Stimulated activated CD8-positive, alpha-beta memory T cell treated with anti-CD3 and anti-CD28 coated beads, Interleukin-7, amount 100 ng/mL, for 48 hours (primary cell): Measurements from ENCODE around the gene NAA80.
A peak's percentile ranks its signal among the peaks of the same experiment; 100 is the strongest.

Experiments
- DNase-seq, 2 donors: peaks; one replicate each; pipeline ENCODE4 v3.0.0-alpha.2; 2020; ENCODE audit warnings: low read depth in 1 of 2; ENCODE audit errors: extremely low read depth in 1 of 2

The NAA80 gene

GRCh38 chr3:50298836-50299637 lies at the start of gene NAA80, which contains the start of gene HYAL3:
Gene NAA80 (minus strand): TSS chr3:50299405. CDS start chr3:50297463, 1,942 bp downstream.
Gene HYAL3 (minus strand): TSS chr3:50299405. CDS start chr3:50295602, 3,803 bp downstream.
- peak; percentile 98 for DNase-seq

DNA sequence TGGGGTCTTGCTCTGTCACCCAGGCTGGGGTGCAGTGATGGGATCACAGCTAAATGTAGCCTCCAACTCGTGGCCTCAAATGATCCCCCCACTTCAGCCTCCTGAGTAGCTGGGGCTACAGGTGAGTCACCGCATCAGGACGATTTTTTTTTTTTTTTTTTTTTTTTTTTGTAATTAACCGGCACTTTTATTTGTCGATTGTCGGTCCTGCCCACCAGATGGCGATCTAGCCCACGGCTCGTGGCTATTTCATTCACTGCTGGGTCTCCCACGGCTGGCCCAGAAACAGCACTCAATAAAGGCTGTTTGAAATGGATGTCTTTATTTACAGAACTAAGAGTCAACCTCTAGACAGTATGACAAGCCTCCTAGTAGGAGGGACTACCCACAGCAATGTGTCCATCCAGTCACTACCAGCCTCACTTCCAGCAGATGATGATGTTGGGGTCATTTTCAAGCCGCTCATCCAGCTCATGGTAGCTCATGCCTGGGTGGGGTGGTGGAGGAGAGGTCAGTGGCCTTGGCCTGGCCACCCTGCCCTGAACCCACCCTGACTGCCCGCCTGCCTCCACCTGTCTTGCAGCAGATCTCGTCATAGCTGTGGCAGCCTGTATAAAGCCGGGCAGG lies 48.1 kb upstream of the NAA80 start:
- DNase-seq = peak in 1 of 2 donors; percentile 61

GRCh38 chr3:50345586-50346234 lies 46.5 kb upstream of the NAA80 start, which contains the start of gene ZMYND10:
Gene ZMYND10 (minus strand): TSS chr3:50345732. CDS start chr3:50345579, 153 bp downstream.
- peak; percentile 52 for DNase-seq

- no peak for DNase-seq
These were observed 45.8 kb upstream of the NAA80 start for GRCh38 chr3:50345008-50345407.

- no peak for DNase-seq
These were observed 43.8 kb upstream of the NAA80 start for GRCh38 chr3:50342813-50343633.

DNA sequence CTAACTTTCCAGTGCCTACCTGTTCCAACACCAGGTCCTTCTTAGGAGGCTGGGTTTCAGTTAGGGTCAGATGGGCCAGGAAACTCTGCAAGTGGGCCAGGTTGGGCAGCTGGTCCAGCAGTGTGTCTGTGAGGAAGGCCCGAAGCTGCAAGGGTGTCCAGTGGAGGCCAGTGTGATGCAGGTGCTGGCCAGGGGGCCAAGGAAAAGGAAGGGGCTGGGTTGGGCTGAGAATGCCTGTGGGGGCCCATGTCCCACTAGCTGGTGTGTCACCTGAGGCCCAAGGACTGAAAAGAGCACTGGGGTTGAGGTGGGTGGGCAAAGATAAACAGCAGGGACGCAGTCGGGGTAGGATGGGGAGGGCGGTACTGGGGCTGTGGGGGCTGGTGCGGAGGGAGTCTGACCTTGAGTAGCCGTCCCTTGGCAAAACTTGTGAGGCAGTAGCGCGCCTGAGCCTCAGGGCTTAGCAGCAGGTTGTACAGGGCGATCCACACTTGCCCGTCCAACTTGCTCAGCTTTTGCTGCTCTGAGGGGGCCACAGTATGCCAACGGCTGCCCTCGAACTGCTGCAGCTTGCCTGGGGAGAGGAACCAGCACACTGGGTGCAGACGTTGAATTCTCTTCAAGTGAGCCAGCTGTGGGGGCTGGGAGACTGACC lies 42.9 kb upstream of the NAA80 start:
- DNase-seq = no peak

DNA sequence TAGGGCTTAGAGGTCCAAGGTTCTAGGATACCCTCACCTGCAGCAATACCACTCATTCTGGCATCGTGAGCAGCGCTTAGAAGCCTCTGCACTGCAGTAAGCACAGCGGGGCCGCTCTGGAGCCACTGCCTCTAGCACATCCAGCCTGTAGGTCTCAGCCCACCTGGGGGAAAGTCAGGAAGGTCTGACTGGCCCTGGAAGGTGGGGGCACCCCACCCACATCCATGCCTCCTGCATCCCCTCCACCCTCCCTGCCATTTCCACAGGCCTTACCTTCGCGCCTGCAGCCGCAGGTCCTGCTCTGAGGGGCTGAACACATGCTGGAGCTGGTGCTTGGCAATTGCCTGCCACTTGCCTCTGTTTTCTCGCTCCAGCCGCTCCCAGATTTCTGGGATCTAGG lies 42.3 kb upstream of the NAA80 start:
- DNase-seq = no peak

GRCh38 chr3:50340448-50341329 lies 41.5 kb upstream of the NAA80 start, which contains the start of gene RASSF1:
Gene RASSF1 (minus strand): TSS chr3:50340836. CDS start chr3:50340805, 31 bp downstream.
- peak; percentile 67 to 71 for DNase-seq

DNA sequence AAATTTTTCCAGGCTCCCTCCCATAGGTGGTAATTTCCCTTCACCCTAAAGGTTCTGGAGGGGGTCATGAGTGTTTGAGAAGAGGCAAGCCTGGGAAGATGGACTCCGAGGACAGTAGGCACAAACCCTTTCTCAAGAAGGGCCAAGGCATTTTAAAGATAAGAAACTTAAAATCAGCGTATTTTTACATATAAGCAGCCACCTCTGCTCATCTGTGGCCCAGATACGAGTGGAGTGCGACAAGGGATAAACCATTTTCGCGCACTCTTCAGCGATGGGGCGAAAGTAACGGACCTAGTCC lies 40.9 kb upstream of the NAA80 start:
- DNase-seq = no peak

GRCh38 chr3:50339485-50340146 lies 40.4 kb upstream of the NAA80 start:
- no peak for DNase-seq

DNA sequence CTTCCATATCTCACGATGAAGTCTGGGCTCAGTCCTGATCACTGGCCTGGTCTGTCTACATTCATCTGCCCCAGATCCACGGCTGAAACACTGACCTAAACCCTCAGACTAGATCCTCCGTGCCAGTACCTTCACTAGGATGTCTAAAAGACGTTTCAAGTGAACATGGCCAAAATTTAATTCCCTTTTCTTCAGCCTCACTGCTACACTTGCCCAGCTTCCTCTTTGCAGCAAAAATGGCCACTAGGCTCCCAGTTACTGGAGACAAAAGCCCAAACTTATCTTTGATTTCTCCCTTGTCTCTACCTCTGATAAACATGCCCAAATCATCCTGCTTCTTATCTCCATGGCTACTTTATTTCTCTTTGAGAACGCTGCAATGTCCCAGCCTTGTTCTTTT lies 39.8 kb upstream of the NAA80 start:
- DNase-seq = no peak

DNA sequence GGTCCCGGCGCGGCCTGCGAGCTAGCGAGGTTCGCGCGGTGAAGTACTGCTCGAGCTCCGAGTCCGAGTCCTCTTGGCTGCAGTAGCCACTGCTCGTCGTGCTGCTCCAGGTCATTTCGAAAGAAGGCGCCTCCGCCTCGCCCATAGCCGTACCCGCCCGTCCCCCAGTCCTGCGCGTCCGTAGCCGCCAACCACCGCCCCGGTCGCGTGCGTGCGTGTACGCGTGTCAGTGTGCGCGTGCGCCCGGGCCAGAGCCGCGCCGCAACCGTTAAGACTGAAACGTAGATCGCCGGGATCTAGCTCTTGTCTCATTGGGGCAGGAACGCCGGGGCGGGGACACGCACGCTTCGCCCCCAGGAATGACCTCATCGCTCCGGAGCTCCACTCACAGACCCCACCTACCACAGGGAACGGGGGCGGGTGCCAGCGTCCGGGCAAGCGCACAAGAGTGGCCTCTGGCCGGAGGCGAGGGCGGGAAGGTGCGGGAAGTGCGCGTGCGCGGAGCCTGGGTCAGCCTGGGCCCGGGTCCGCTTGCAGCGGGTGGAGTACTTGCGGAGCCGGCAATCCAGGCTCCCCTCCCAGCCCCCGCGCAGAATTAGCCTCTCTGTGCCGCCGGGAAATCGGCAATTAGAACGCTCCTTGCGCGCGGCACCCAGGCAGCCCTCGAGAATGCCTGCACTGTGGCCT lies 38.1 kb upstream of the NAA80 start:
- DNase-seq = peak; percentile 96 to 99

GRCh38 chr3:50336452-50337174 lies 37.4 kb upstream of the NAA80 start:
- DNase-seq = peak in 1 of 2 donors; percentile 43

DNA sequence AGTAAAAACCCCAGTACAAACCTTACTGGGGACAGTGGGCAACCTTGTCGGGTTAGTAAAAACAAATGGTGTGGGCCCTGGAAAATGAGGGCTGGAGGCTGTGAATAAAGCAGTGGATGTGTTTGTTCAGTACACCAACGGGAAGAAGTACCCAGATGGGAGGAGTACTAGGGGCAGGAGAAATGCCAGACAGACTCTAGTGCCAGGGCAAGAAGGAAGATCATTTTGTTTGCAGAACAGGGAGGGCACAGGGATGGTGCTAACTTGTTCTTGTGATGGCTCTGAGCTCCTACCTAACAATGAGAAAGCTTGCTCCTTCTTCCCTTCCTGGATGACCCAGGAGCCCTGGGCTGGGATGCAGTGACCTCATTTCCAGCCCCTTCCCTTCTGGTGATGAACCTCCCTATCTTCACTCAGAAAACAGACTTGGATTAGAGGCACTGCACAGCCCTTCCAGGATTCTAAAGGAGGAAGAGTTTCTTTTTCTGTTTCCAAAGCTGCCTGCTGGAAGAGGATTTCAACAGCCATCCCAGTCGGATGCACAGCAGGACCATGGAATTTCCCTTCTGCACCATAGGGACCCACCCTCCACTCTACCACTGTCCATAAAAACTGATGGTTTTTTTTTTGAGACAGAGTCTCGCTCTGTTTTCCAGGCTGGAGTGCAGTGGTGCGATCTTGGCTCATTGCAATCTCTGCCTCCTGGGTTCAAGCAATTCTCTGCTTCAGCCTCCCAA lies 35.3 kb upstream of the NAA80 start:
- no peak for DNase-seq

DNA sequence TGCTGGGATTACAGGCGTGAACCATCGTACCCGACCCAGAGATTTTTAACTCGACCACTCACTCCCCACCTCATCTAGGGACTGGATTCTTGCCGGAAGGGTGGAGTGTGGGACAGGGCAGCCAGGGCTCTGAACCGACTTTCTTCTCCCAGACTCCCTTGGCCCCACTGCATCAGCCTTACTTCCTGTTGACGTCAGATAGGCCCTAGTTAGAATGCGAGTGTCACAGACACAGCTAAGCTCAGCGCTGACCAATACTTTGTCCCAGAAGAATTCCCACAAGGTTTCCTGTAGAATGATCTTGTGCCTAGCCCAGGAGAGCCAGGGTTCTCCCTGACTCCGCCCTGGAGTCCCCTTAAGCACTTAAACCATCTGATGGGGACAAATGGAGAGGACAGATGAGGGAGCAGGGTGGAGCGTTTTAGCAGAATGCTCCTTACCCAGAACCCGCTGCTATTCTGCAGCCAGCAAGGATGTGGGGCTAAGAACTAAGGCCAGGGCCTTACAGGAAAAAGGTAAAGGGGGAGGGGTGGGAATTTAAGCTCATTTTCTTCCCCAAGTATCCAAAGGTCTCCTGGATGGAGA lies 34.6 kb upstream of the NAA80 start:
- no peak for DNase-seq

- no peak for DNase-seq
These were observed 32.2 kb upstream of the NAA80 start for GRCh38 chr3:50331364-50331907.
